KOPT-K1 (cell line): ENCODE data around the gene CMYA5.

Source experiments
- H3K27ac ChIP-seq: fragments of 200-600 bp; sonication (generic); 2 replicates; pipeline ENCODE4 v1.5.1; 2016; ENCODE audit warnings: antibody characterized with exemption, mild to moderate bottlenecking, low read depth, low read length; ENCODE audit not compliant: poor library complexity, severe bottlenecking
- H3K36me3 ChIP-seq: fragments of 200-600 bp; sonication (generic); 2 replicates; pipeline ENCODE4 v1.5.1; 2017; ENCODE audit warnings: antibody characterized with exemption, mild to moderate bottlenecking, low read length, moderate library complexity; ENCODE audit not compliant: insufficient read depth
- H3K9me3 ChIP-seq: fragments of 200-600 bp; sonication (generic); 2 replicates; pipeline ENCODE4 v1.5.1; 2017; ENCODE audit warnings: antibody characterized with exemption, low read length, mild to moderate bottlenecking; ENCODE audit not compliant: insufficient read depth, poor library complexity, severe bottlenecking

Gene CMYA5

GRCh38 chr5:79791843-79792242 is 102.2 kb downstream of the CMYA5 start:
- H3K27ac ChIP-seq = no peak overlapping the region
- no peaks in the 10 kb centered on the region for H3K36me3 ChIP-seq
- H3K9me3 ChIP-seq = no peaks in the 10 kb centered on the region

- Histone ChIP-seq H3K36me3 (no peaks in the 10 kb centered on the region), H3K27ac (no peak overlapping the region), H3K9me3 (no peaks in the 10 kb centered on the region)
Observed at GRCh38 chr5:79792463-79792862, 102.8 kb downstream of the CMYA5 start.

GRCh38 chr5:79793304-79793703 is 103.7 kb downstream of the CMYA5 start:
- Histone ChIP-seq H3K27ac (no peak overlapping the region), H3K36me3 (no peaks in the 10 kb centered on the region), H3K9me3 (no peaks in the 10 kb centered on the region)

GRCh38 chr5:79793722-79794121 is 104.1 kb downstream of the CMYA5 start:
- Histone ChIP-seq H3K27ac (no peak overlapping the region), H3K9me3 (no peaks in the 10 kb centered on the region), H3K36me3 (no peaks in the 10 kb centered on the region)

- H3K36me3 ChIP-seq = no peaks in the 10 kb centered on the region
- H3K9me3 ChIP-seq = no peaks in the 10 kb centered on the region
- H3K27ac ChIP-seq = no peak overlapping the region
Observed at GRCh38 chr5:79794347-79794746, 104.7 kb downstream of the CMYA5 start.

- Histone ChIP-seq H3K9me3 (no peaks in the 10 kb centered on the region), H3K27ac (no peak overlapping the region), H3K36me3 (no peaks in the 10 kb centered on the region)
Observed at GRCh38 chr5:79795764-79796398, 106.2 kb downstream of the CMYA5 start.

- Histone ChIP-seq H3K27ac (no peak overlapping the region), H3K36me3 (no peaks in the 10 kb centered on the region), H3K9me3 (no peaks in the 10 kb centered on the region)
Observed at GRCh38 chr5:79798893-79799590, 109.4 kb downstream of the CMYA5 start.

GRCh38 chr5:79800979-79801827 is 111.6 kb downstream of the CMYA5 start:
- Histone ChIP-seq H3K36me3 (no peaks in the 10 kb centered on the region), H3K27ac (peak overlapping the region; percentile 8)

GRCh38 chr5:79802406-79802805 is 112.8 kb downstream of the CMYA5 start:
- H3K9me3 ChIP-seq = no peaks in the 10 kb centered on the region
- H3K27ac ChIP-seq = no peak overlapping the region
- H3K36me3 ChIP-seq = no peaks in the 10 kb centered on the region

More at GRCh38 chr5:79800979-79801827, 111.6 kb downstream of the CMYA5 start:
- no peaks in the 10 kb centered on the region for H3K9me3 ChIP-seq

- Histone ChIP-seq H3K36me3 (no peaks in the 10 kb centered on the region), H3K27ac (no peak overlapping the region), H3K9me3 (no peaks in the 10 kb centered on the region)
Observed at GRCh38 chr5:79803007-79803406, 113.4 kb downstream of the CMYA5 start.

- Histone ChIP-seq H3K9me3 (no peaks in the 10 kb centered on the region), H3K36me3 (no peaks in the 10 kb centered on the region), H3K27ac (no peak overlapping the region)
Observed at GRCh38 chr5:79806741-79807140, 117.1 kb downstream of the CMYA5 start.

- H3K36me3 ChIP-seq = no peaks in the 10 kb centered on the region
- no peak overlapping the region for H3K27ac ChIP-seq
- H3K9me3 ChIP-seq = no peaks in the 10 kb centered on the region
Observed at GRCh38 chr5:79809743-79810142, 120.1 kb downstream of the CMYA5 start.

GRCh38 chr5:79811081-79811480 is 121.4 kb downstream of the CMYA5 start:
- Histone ChIP-seq H3K9me3 (no peaks in the 10 kb centered on the region), H3K27ac (no peak overlapping the region), H3K36me3 (no peaks in the 10 kb centered on the region)

GRCh38 chr5:79811904-79812303 is 122.3 kb downstream of the CMYA5 start:
- Histone ChIP-seq H3K27ac (no peak overlapping the region), H3K9me3 (no peaks in the 10 kb centered on the region), H3K36me3 (no peaks in the 10 kb centered on the region)

- H3K9me3 ChIP-seq = peaks cover 14% of the 10 kb centered on the region
- no peaks in the 10 kb centered on the region for H3K36me3 ChIP-seq
- no peak overlapping the region for H3K27ac ChIP-seq
Observed at GRCh38 chr5:79814699-79815098, 125.1 kb downstream of the CMYA5 start.
